NB4 (cell line): ENCODE measurements around the gene LIAS.

Experiments
- CTCF ChIP-seq: IDR thresholded peaks from one replicate; pipeline ENCODE4 v1.5.1; 2012; ENCODE audit warnings: low read depth, low read length
- MYC ChIP-seq: IDR thresholded peaks from 2 replicates; pipeline ENCODE4 v1.6.1; 2011; ENCODE audit warnings: low read depth, low read length
- POLR2A ChIP-seq: IDR thresholded peaks from 2 replicates; pipeline ENCODE4 v1.6.1; 2011; ENCODE audit warnings: mild to moderate bottlenecking; ENCODE audit not compliant: insufficient read length; ENCODE audit errors: extremely low read depth

- TF ChIP-seq CTCF (no peak), POLR2A (no peak), MYC (no peak)
These were observed 65.5 kb downstream of the LIAS start for GRCh38 chr4:39524161-39524957.
